HepG2 (cell line): ENCODE results near the gene SGSM1. TPM values are rescaled to one million over a fixed set of nuclear protein-coding genes. Genes with fewer than 3 reads are reported as not detected.

Experiments used
- ASH2L ChIP-seq: fragments of 300-600, 200-600 bp; sonication (generic); IDR thresholded peaks from 2 replicates; pipeline ENCODE4 v1.7.0; 2017; ENCODE audit warnings: low read depth, mild to moderate bottlenecking, moderate library complexity, mixed read lengths, low read length; ENCODE audit not compliant: insufficient read length
- CTCF ChIP-seq: sonication (generic); formaldehyde crosslinking; IDR thresholded peaks from 2 replicates; pipeline ENCODE4 v1.5.0; 2020; ENCODE audit warnings: mild to moderate bottlenecking, missing genetic modification reagents, moderate library complexity
- FIP1L1 ChIP-seq: fragments of 200-400 bp; formaldehyde crosslinking; IDR thresholded peaks from 2 replicates; pipeline ENCODE4 v1.6.1; 2018; ENCODE audit warnings: low read depth, mild to moderate bottlenecking, low read length, moderate library complexity, borderline replicate concordance; ENCODE audit not compliant: insufficient read depth
- FOXM1 ChIP-seq: sonication (generic); formaldehyde crosslinking; IDR thresholded peaks from 2 replicates; pipeline ENCODE4 v1.5.0; 2020; ENCODE audit warnings: missing genetic modification reagents
- KDM1A ChIP-seq: IDR thresholded peaks from 2 replicates; pipeline ENCODE4 v1.6.1; 2016; ENCODE audit warnings: missing compliant biosample characterization
- KDM5B ChIP-seq: sonication (generic); formaldehyde crosslinking; IDR thresholded peaks from 2 replicates; pipeline ENCODE4 v1.4.0; 2020; ENCODE audit warnings: missing genetic modification reagents, mild to moderate bottlenecking, borderline replicate concordance
- MYPOP ChIP-seq: sonication (generic); formaldehyde crosslinking; IDR thresholded peaks from 2 replicates; pipeline ENCODE4 v1.8.1; 2023; ENCODE audit warnings: mild to moderate bottlenecking, moderate library complexity, missing genetic modification reagents
- PBX2 ChIP-seq: IDR thresholded peaks from 2 replicates; pipeline ENCODE4 v1.6.1; 2016; ENCODE audit warnings: control low read depth
- PRDM15 ChIP-seq: sonication (generic); formaldehyde crosslinking; IDR thresholded peaks from 2 replicates; pipeline ENCODE4 v1.4.0; 2020; ENCODE audit warnings: missing genetic modification reagents
- SOX5 ChIP-seq: IDR thresholded peaks from 2 replicates; pipeline ENCODE4 v1.6.1; 2016; ENCODE audit warnings: borderline replicate concordance
- TFDP2 ChIP-seq: sonication (generic); formaldehyde crosslinking; IDR thresholded peaks from 2 replicates; pipeline ENCODE4 v1.4.0; 2020; ENCODE audit warnings: missing genetic modification reagents
- ZMYM3 ChIP-seq: sonication (generic); formaldehyde crosslinking; IDR thresholded peaks from 2 replicates; pipeline ENCODE4 v1.5.1; 2020; ENCODE audit warnings: mild to moderate bottlenecking, missing genetic modification reagents
- ZNF576 ChIP-seq: sonication (generic); formaldehyde crosslinking; IDR thresholded peaks from 2 replicates; pipeline ENCODE4 v1.4.0; 2020; ENCODE audit warnings: mild to moderate bottlenecking, missing genetic modification reagents
- ZNF710 ChIP-seq: sonication (generic); formaldehyde crosslinking; IDR thresholded peaks from 2 replicates; pipeline ENCODE4 v1.5.0; 2020; ENCODE audit warnings: mild to moderate bottlenecking, missing genetic modification reagents, borderline replicate concordance
- polyA plus RNA-seq, 8 experiments: library from polyadenylated mRNA; depleted of rRNA in 3 of 8; stranded (reverse) in 7 of 8; unstranded in 1 of 8; fragments of >200 nt; fragmentation: Illumina TruSeq in 4 of 8; extraction: Trizol in 4 of 8; gene quantifications; 2 replicates each; pipeline versions ENCODE4 v1.2.1 to v1.2.3, GENCODE V29; 2011 to 2016; ENCODE audit warnings: low read depth in 4 of 8, missing spikeins in 1 of 8, mixed read lengths in 1 of 8; ENCODE audit not compliant: insufficient read depth in 1 of 8
- total RNA-seq, 5 experiments: library from RNA; depleted of rRNA; stranded (reverse); fragments of >200 nt; fragmentation: Illumina TruSeq; extraction: Trizol; gene quantifications; 2 replicates each; pipeline ENCODE4 v1.2.3, GENCODE V29; 2016; ENCODE audit warnings: low read depth in 1 of 5

SGSM1 gene
- total and polyA plus RNA-seq, 2 of the 13 experiments (the other 11 are each of a cell fraction or from before 2014, with no cell fraction given): 0.07 TPM; not detected in 1

- TF ChIP-seq ZNF710 (CRISPR knock-in tag) (peak; percentile 42; the same call in 1 of the 2 replicates), ZNF576 (no peak), FIP1L1 (no peak), FOXM1 (CRISPR knock-in tag) (no peak), PBX2 (CRISPR knock-in tag) (no peak), ASH2L (peak; percentile 22), SOX5 (CRISPR knock-in tag) (no peak), PRDM15 (CRISPR knock-in tag) (no peak), ZMYM3 (CRISPR knock-in tag) (peak; percentile 98), KDM5B (CRISPR knock-in tag) (0 out of 2 replicates have a peak, but pooled peaks have one; percentile 27), KDM1A (CRISPR knock-in tag) (peak; percentile 98), CTCF (CRISPR knock-in tag) (peak; percentile 17; the same call in 1 of the 2 replicates), TFDP2 (CRISPR knock-in tag) (peak; percentile 81), MYPOP (CRISPR knock-in tag) (peak; percentile 50; the same call in 1 of the 2 replicates)
Observed at GRCh38 chr22:24805790-24806662, at the start of gene SGSM1 (continued).
